GM12873 (cell line): Measurements from ENCODE around the gene ASTN2.

Source experiments
- TF ChIP-seq, protein P1 (sequence below): IDR thresholded peaks from 2 replicates; pipeline ENCODE4 v1.5.1; 2012; ENCODE audit warnings: low read depth, mild to moderate bottlenecking, moderate library complexity, low read length, control low read depth; ENCODE audit not compliant: insufficient read depth; ENCODE audit errors: missing control alignments

ASTN2 gene

GRCh38 chr9:116724123-116724522 lies 690.7 kb downstream of the ASTN2 start:
- TF ChIP-seq, protein P1, sequence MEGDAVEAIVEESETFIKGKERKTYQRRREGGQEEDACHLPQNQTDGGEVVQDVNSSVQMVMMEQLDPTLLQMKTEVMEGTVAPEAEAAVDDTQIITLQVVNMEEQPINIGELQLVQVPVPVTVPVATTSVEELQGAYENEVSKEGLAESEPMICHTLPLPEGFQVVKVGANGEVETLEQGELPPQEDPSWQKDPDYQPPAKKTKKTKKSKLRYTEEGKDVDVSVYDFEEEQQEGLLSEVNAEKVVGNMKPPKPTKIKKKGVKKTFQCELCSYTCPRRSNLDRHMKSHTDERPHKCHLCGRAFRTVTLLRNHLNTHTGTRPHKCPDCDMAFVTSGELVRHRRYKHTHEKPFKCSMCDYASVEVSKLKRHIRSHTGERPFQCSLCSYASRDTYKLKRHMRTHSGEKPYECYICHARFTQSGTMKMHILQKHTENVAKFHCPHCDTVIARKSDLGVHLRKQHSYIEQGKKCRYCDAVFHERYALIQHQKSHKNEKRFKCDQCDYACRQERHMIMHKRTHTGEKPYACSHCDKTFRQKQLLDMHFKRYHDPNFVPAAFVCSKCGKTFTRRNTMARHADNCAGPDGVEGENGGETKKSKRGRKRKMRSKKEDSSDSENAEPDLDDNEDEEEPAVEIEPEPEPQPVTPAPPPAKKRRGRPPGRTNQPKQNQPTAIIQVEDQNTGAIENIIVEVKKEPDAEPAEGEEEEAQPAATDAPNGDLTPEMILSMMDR, result no peak

DNA sequence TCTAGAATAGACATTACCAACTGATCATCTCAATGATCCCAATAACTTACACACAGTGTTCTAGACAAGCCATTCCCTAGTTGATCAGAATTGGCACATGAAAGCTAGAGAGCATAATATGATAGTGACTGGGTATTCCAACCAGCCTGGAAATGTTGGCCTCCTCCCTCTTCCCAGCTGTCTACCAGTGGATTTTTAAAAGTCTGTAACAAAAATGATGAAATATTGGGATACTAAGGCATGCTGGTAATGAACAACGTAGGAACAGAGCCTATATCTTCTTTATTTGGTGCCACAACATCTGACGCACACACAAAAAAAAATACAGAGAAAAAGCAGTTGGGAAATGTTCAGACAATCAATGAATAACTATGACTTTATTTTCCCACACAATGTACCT lies 692.9 kb downstream of the ASTN2 start:
- TF ChIP-seq, protein P1, result no peak

- TF ChIP-seq, protein P1, result no peak
Observed at GRCh38 chr9:116721411-116721810, 693.4 kb downstream of the ASTN2 start.

GRCh38 chr9:116720111-116720510 lies 694.7 kb downstream of the ASTN2 start:
- TF ChIP-seq, protein P1, result no peak

- TF ChIP-seq, protein P1, result no peak
Observed at GRCh38 chr9:116718111-116718510, 696.7 kb downstream of the ASTN2 start.

DNA sequence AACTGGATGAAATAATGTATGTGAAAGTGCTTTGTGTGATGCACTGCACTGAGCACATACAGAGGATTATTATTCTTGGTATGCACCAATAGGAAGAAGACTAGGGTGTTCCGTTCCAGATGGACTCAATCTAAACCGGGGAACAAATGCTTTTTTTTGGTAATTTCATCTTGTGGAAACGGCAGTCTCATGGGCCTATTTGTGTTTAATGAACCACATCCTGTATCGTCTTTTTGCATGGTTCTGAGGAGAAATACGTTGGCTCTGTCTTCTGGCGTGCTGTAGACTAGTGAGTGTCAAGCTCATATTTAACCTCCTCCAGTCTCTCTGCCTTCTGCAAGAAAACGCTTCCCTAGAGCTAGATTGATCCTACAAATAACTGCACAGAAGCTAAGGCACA lies 697.7 kb downstream of the ASTN2 start:
- TF ChIP-seq, protein P1, result no peak

- TF ChIP-seq, protein P1, result no peak
Observed at GRCh38 chr9:116716438-116716837, 698.4 kb downstream of the ASTN2 start.
